HCT116 (cell line): ENCODE results near the gene DOCK3. TPM values are rescaled to one million over a fixed set of nuclear protein-coding genes. Genes with fewer than 3 reads are reported as not detected.
A peak's percentile ranks its signal among the peaks of the same experiment; 100 is the strongest.

Source experiments
- ATAC-seq: fragments of 200-7000 bp; cut with Tn5 transposase; 2 replicates; pipeline ENCODE4 v1.9.1; 2020; ENCODE audit warnings: mild to moderate bottlenecking, moderate library complexity
- BruUV-seq: library from RNA; stranded (reverse); fragments of 400-500 nt; replicated peaks from 2 replicates; lab custom pipeline; 2021; lab: Mats Ljungman, UMichigan
- CTCF ChIA-PET: fragments of 300-600 bp; sonication (Branson Sonifier 250); formaldehyde crosslinking; loops from one replicate; lab custom pipeline; 2021; ENCODE audit warnings: antibody characterized with exemption; lab: Charles Lee
- POLR2A ChIA-PET: fragments of 300-600, 350-600 bp; sonication (Branson Sonifier 250); formaldehyde crosslinking; loops from one replicate; lab custom pipeline; 2021; ENCODE audit warnings: antibody characterized with exemption; lab: Charles Lee
- RAD21 ChIA-PET, 2 experiments: fragments of 300-600 bp; sonication (Branson Sonifier 250); formaldehyde crosslinking; loops; one replicate each; lab custom pipeline; 2023; ENCODE audit warnings: low total read pairs in 2 of 2; ENCODE audit not compliant: uncharacterized antibody in 2 of 2, unreplicated experiment in 2 of 2, low non-redundant PET in 1 of 2; lab: Charles Lee
- DNase-seq: peaks from one replicate; pipeline ENCODE4 v3.0.0-alpha.2; 2010; ENCODE audit warnings: low read depth, low spot score
- H2AFZ ChIP-seq: fragments of 200-600 bp; shearing (Covaris generic), sonication (generic); 2 replicates; pipeline ENCODE4 v1.6.1; 2017; ENCODE audit warnings: low read depth, mixed run types, mixed read lengths, antibody characterized with exemption, low read length; ENCODE audit not compliant: poor library complexity, severe bottlenecking
- H3K27ac ChIP-seq: 2 replicates; pipeline ENCODE4 v1.5.1; 2012; ENCODE audit warnings: low read depth, low read length
- H3K27me3 ChIP-seq: fragments of 200-600 bp; sonication (generic); 2 replicates; pipeline ENCODE4 v1.6.1; 2016; ENCODE audit warnings: mixed run types, low read length, mixed read lengths; ENCODE audit not compliant: insufficient read depth
- H3K36me3 ChIP-seq, 2 experiments: fragments of 200-500 bp in 1 of 2; fragments of 200-600 bp in 1 of 2; sonication (Bioruptor generic) in 1 of 2; sonication (generic) in 1 of 2; 2 replicates each; pipeline versions ENCODE4 v1.5.1 to v1.6.1; 2014 to 2016; ENCODE audit warnings: low read length in 2 of 2, inconsistent platforms in 1 of 2, mixed read lengths in 1 of 2, mixed run types in 1 of 2; ENCODE audit not compliant: insufficient read depth in 2 of 2, control insufficient read depth in 1 of 2
- H3K4me1 ChIP-seq, 2 experiments: fragments of 200-600 bp in 1 of 2; sonication (generic) in 1 of 2; 2 replicates each; pipeline versions ENCODE4 v1.5.1 to v1.6.1; 2012 to 2017; ENCODE audit warnings: low read length in 2 of 2, inconsistent platforms in 1 of 2, mild to moderate bottlenecking in 1 of 2, mixed read lengths in 1 of 2, mixed run types in 1 of 2, moderate library complexity in 1 of 2; ENCODE audit not compliant: insufficient read depth in 2 of 2, control insufficient read depth in 1 of 2
- H3K4me2 ChIP-seq: fragments of 200-600 bp; sonication (generic); 2 replicates; pipeline ENCODE4 v1.6.1; 2017; ENCODE audit warnings: mixed run types, low read length, mixed read lengths
- H3K4me3 ChIP-seq, 2 experiments: fragments of 200-600 bp in 1 of 2; sonication (generic) in 1 of 2; replicated peaks in 1 of 2; 2 replicates each; pipeline ENCODE4 v1.5.1; 2011 to 2016; ENCODE audit warnings: low read length in 2 of 2, control low read depth in 1 of 2, low read depth in 1 of 2, mild to moderate bottlenecking in 1 of 2, mixed read lengths in 1 of 2, mixed run types in 1 of 2
- H3K79me2 ChIP-seq: fragments of 200-600 bp; sonication (generic); 2 replicates; pipeline ENCODE4 v1.6.1; 2017; ENCODE audit warnings: mild to moderate bottlenecking, mixed run types, low read length, moderate library complexity, mixed read lengths; ENCODE audit not compliant: insufficient read depth
- H3K9ac ChIP-seq: fragments of 200-600 bp; sonication (generic); 2 replicates; pipeline ENCODE4 v1.6.1; 2016; ENCODE audit warnings: low read length, mixed read lengths
- H3K9me2 ChIP-seq: fragments of 200-600 bp; sonication (generic), shearing (Covaris generic); 2 replicates; pipeline ENCODE4 v1.6.1; 2017; ENCODE audit warnings: mixed run types, mild to moderate bottlenecking, moderate library complexity; ENCODE audit not compliant: insufficient read depth
- H3K9me3 ChIP-seq, 2 experiments: fragments of 200-500 bp in 1 of 2; fragments of 200-600 bp in 1 of 2; sonication (Bioruptor generic) in 1 of 2; sonication (generic) in 1 of 2; 2 replicates each; pipeline ENCODE4 v1.6.1; 2014 to 2017; ENCODE audit warnings: low read length in 2 of 2, mixed read lengths in 2 of 2, inconsistent platforms in 1 of 2, low read depth in 1 of 2, mild to moderate bottlenecking in 1 of 2, mixed run types in 1 of 2, moderate library complexity in 1 of 2; ENCODE audit not compliant: control insufficient read depth in 1 of 2, insufficient read depth in 1 of 2
- H4K20me1 ChIP-seq: fragments of 200-600 bp; sonication (generic), shearing (Covaris generic); 2 replicates; pipeline ENCODE4 v1.6.1; 2017; ENCODE audit warnings: mixed run types, mild to moderate bottlenecking, moderate library complexity; ENCODE audit not compliant: insufficient read depth
- CBX3 ChIP-seq: IDR thresholded peaks from 2 replicates; pipeline ENCODE4 v1.6.1; 2012; ENCODE audit warnings: low read depth
- ELF1 ChIP-seq: IDR thresholded peaks from 2 replicates; pipeline ENCODE4 v1.6.1; 2012; ENCODE audit warnings: low read depth, borderline replicate concordance
- FOSL1 ChIP-seq: IDR thresholded peaks from 2 replicates; pipeline ENCODE4 v1.6.1; 2012; ENCODE audit warnings: low read depth
- JUND ChIP-seq: IDR thresholded peaks from 2 replicates; pipeline ENCODE4 v1.6.1; 2012
- RAD21 ChIP-seq: IDR thresholded peaks from 2 replicates; pipeline ENCODE4 v1.6.1; 2012; ENCODE audit warnings: low read depth, mild to moderate bottlenecking
- SIN3A ChIP-seq: IDR thresholded peaks from 2 replicates; pipeline ENCODE4 v1.6.1; 2012; ENCODE audit warnings: low read depth
- SP1 ChIP-seq: IDR thresholded peaks from 2 replicates; pipeline ENCODE4 v1.6.1; 2012; ENCODE audit warnings: low read depth
- TCF7L2 ChIP-seq: IDR thresholded peaks from 2 replicates; pipeline ENCODE4 v1.7.0; 2011; ENCODE audit warnings: borderline replicate concordance, inconsistent platforms; ENCODE audit not compliant: insufficient read depth, insufficient read length; ENCODE audit errors: extremely low read depth
- ZFX ChIP-seq: fragments of 450-650 bp; IDR thresholded peaks from 2 replicates; pipeline ENCODE4 v1.6.1; 2017
- ZNF274 ChIP-seq: fragments of 200-500 bp; sonication (Bioruptor generic); IDR thresholded peaks from 2 replicates; pipeline ENCODE4 v1.6.1; 2014; ENCODE audit warnings: mild to moderate bottlenecking, low read depth, low read length, inconsistent platforms
- intact Hi-C: fragments of 100-400 bp; cut with micrococcal nuclease; formaldehyde crosslinking; loops from 2 replicates; pipeline ENCODE4 v1.10.0; 2022
- total RNA-seq: library from RNA; stranded (reverse); gene quantifications from one replicate; pipeline ENCODE4 v1.2.1, GENCODE V29; 2021; ENCODE audit not compliant: unreplicated experiment
- TF ChIP-seq, protein P1 (sequence below): IDR thresholded peaks from 2 replicates; pipeline ENCODE4 v1.6.1; 2012
- TF ChIP-seq, protein P2 (sequence below), 3 experiments: fragments of 200-600 bp in 1 of 3; sonication (generic) in 1 of 3; IDR thresholded peaks in 2 of 3; conservative IDR thresholded peaks in 1 of 3; 2 replicates each; pipeline ENCODE4 v1.5.1; 2012 to 2017; ENCODE audit warnings: low read depth in 2 of 3, low read length in 2 of 3, antibody characterized with exemption in 1 of 3, borderline replicate concordance in 1 of 3, control low read depth in 1 of 3, mild to moderate bottlenecking in 1 of 3, mixed read lengths in 1 of 3, mixed run types in 1 of 3, moderate library complexity in 1 of 3; ENCODE audit not compliant: insufficient read depth in 1 of 3
- TF ChIP-seq, protein P3 (sequence below): IDR thresholded peaks from 2 replicates; pipeline ENCODE4 v1.6.1; 2012

DOCK3 gene
- total RNA-seq, 1 experiment from 2014 or later: 4.2 TPM

DNA sequence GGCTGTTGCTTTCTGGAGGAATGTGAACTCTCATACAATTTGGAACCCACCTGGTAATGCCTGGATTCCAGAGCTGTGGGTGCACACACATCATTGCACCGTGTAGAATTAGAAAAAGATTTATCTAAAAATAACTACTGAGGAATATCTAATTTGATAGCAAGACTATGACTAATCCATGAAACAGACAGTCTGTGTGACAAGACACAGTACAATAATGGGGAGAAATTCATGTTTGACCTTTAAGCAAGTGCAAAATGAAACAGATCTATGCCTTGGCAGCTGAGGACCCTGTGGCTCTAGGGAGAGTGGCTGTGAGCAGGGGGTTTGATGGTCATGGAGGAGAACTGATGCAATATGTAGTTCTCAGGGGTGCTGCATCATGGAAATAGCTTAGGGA lies 7.9 kb upstream of the DOCK3 start:
- RAD21 ChIA-PET: no interaction called here
- ATAC-seq: no peak
- peak overlapping the region; percentile 6; the same call in 1 of the 2 replicates for H3K4me2 ChIP-seq
- H3K36me3 ChIP-seq: no peaks in the 10 kb centered on the region
- no TSS peak for BruUV-seq
- H4K20me1 ChIP-seq: no peaks in the 10 kb centered on the region
- no peak overlapping the region for H3K27ac ChIP-seq
- H3K27me3 ChIP-seq: no peaks in the 10 kb centered on the region; the same call in 1 of the 2 replicates
- intact Hi-C loops: no loop called here
- DNase-seq: no peak
- no peak overlapping the region for H3K9ac ChIP-seq
- CTCF ChIA-PET: no interaction called here
- H3K4me3 ChIP-seq: no peak overlapping the region
- no peaks in the 10 kb centered on the region for H3K79me2 ChIP-seq
- TF ChIP-seq JUND: no peak
- TF ChIP-seq SP1: no peak
- no peak for TF ChIP-seq ZFX
- no peak for TF ChIP-seq ZNF274
- no peak for TF ChIP-seq ELF1
- no peak for TF ChIP-seq TCF7L2
- TF ChIP-seq, protein P1, sequence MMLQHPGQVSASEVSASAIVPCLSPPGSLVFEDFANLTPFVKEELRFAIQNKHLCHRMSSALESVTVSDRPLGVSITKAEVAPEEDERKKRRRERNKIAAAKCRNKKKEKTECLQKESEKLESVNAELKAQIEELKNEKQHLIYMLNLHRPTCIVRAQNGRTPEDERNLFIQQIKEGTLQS: no peak
- TF ChIP-seq SIN3A: no peak
- no peak overlapping the region for H2AFZ ChIP-seq
- no peaks in the 10 kb centered on the region for H3K9me3 ChIP-seq
- POLR2A ChIA-PET: interaction anchor here (0.7 kb wide), 1 partner anchor 10 kb away, joined by 3 read pairs; no protein-coding TSS in a partner anchor
- H3K9me2 ChIP-seq: no peaks in the 10 kb centered on the region
- H3K4me1 ChIP-seq: peaks cover 33 to 42% of the 10 kb centered on the region in 2 experiments

DNA sequence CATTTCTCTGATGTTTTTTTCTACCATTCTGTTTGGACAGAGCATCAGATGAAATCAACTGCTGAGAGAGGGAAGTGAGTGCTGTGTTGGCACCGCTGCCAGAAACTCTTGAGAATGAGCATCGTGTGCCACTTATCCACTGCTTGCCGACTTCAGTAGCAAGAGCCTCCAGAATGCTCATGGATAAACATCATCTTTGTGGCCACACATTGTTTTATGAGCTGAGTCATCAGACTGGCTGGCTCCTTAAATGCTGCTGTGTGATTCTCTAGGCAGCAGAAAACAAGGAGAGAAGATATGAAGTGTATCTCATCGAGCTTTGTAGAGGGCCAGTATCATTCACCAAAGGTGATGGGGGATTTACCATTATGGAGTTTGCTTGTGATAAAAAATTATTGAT lies 3.4 kb upstream of the DOCK3 start:
- no TSS peak for BruUV-seq
- Histone ChIP-seq H4K20me1 (no peaks in the 10 kb centered on the region), H3K4me2 (peak overlapping the region; percentile 62), H3K27me3 (no peaks in the 10 kb centered on the region; the same call in 1 of the 2 replicates), H3K27ac (peak overlapping the region; percentile 16; the same call in 1 of the 2 replicates), H3K36me3 (no peaks in the 10 kb centered on the region), H3K4me3 (peak overlapping the region in 1 of 2 experiments; percentile 2; a peak in 1 of 4 replicates), H3K4me1 (peaks cover 27 to 44% of the 10 kb centered on the region in 2 experiments), H3K9me2 (no peaks in the 10 kb centered on the region), H3K9ac (no peak overlapping the region), H3K79me2 (no peaks in the 10 kb centered on the region), H2AFZ (no peak overlapping the region), H3K9me3 (no peaks in the 10 kb centered on the region)
- intact Hi-C loops: no loop called here
- TF ChIP-seq, protein P2, sequence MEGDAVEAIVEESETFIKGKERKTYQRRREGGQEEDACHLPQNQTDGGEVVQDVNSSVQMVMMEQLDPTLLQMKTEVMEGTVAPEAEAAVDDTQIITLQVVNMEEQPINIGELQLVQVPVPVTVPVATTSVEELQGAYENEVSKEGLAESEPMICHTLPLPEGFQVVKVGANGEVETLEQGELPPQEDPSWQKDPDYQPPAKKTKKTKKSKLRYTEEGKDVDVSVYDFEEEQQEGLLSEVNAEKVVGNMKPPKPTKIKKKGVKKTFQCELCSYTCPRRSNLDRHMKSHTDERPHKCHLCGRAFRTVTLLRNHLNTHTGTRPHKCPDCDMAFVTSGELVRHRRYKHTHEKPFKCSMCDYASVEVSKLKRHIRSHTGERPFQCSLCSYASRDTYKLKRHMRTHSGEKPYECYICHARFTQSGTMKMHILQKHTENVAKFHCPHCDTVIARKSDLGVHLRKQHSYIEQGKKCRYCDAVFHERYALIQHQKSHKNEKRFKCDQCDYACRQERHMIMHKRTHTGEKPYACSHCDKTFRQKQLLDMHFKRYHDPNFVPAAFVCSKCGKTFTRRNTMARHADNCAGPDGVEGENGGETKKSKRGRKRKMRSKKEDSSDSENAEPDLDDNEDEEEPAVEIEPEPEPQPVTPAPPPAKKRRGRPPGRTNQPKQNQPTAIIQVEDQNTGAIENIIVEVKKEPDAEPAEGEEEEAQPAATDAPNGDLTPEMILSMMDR (IDR thresholded peaks at IDR 0.05 in 2 of 3, conservative IDR thresholded peaks at IDR 0.05 in 1 of 3; ENCODE audit: borderline replicate concordance in 1 of 3, insufficient read depth in 1 of 3, low read depth in 2 of 3, low read length in 2 of 3): no peak
- TF ChIP-seq TCF7L2 (peak; percentile 26), CBX3 (peak; percentile 37; the same call in 1 of the 2 replicates), RAD21 (no peak), SP1 (peak; percentile 31; the same call in 1 of the 2 replicates), JUND (peak; percentile 73), FOSL1 (peak; percentile 70)
- TF ChIP-seq, protein P1: no peak
- TF ChIP-seq, protein P3, sequence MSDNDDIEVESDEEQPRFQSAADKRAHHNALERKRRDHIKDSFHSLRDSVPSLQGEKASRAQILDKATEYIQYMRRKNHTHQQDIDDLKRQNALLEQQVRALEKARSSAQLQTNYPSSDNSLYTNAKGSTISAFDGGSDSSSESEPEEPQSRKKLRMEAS: peak; percentile 41; the same call in 1 of the 2 replicates
- peak; percentile 56 for DNase-seq
- CTCF ChIA-PET: interaction anchor here (1.6 kb wide), 1 partner anchor 9 kb away, joined by 3 read pairs; no protein-coding TSS in a partner anchor
- POLR2A ChIA-PET: interaction anchor here (0.6 kb wide), 1 partner anchor 10 kb away, joined by 4 read pairs; no protein-coding TSS in a partner anchor
- RAD21 ChIA-PET: no interaction called here
- ATAC-seq: peak; percentile 51
